ENCODE measurements around the gene KIF26B. TPM values are rescaled to one million over a fixed set of nuclear protein-coding genes. Genes with fewer than 3 reads are reported as not detected.

KIF26B gene
- total RNA-seq, 2 experiments from 2014 or later: not detected

- POLR2A ChIA-PET: interaction anchor here (0.5 kb wide), 1 partner anchor 1253 kb away, joined by 3 read pairs; no protein-coding TSS in a partner anchor
- no peaks in the 10 kb centered on the region for H3K9me2 ChIP-seq (ENCODE audit: insufficient read depth, low read length)
- H3K9me3 ChIP-seq (ENCODE audit: low read length): no peaks in the 10 kb centered on the region
- DNase-seq (ENCODE audit: low spot score): no peak
- no peaks in the 10 kb centered on the region for H3K36me3 ChIP-seq (ENCODE audit: insufficient read depth, low read length)
- BruUV-seq (replicated peaks): no TSS peak
- H4K20me1 ChIP-seq (ENCODE audit: insufficient read depth, low read length): no peaks in the 10 kb centered on the region
- CTCF ChIA-PET (ENCODE audit: unreplicated experiment): no interaction called here
- H3K79me2 ChIP-seq (ENCODE audit: insufficient read depth, low read depth, low read length): no peaks in the 10 kb centered on the region
- intact Hi-C loops (cut with micrococcal nuclease; ENCODE audit: unreplicated experiment): no loop called here
- no peak overlapping the region for H2AFZ ChIP-seq (ENCODE audit: low read length)
- no peak overlapping the region for H3K27ac ChIP-seq (ENCODE audit: low read depth, low read length, poor library complexity, severe bottlenecking)
- TF ChIP-seq CTCF (conservative IDR thresholded peaks at IDR 0.05; ENCODE audit: low read length) (no peak), EZH2phosphoT487 (IDR thresholded peaks at IDR 0.05; ENCODE audit: borderline replicate concordance, low read depth, low read length) (no peak)
- H3K4me1 ChIP-seq (ENCODE audit: insufficient read depth, low read length, poor library complexity, severe bottlenecking): no peaks in the 10 kb centered on the region
- H3K4me3 ChIP-seq (ENCODE audit: low read depth, low read length, poor library complexity, severe bottlenecking): no peak overlapping the region
- H3K4me2 ChIP-seq (ENCODE audit: low read length): no peak overlapping the region
These were observed 444.8 kb downstream of the KIF26B start for GRCh38 chr1:245599371-245600174.

- BruUV-seq (replicated peaks): no TSS peak
- POLR2A ChIA-PET: no interaction called here
- H3K79me2 ChIP-seq (ENCODE audit: insufficient read depth, low read depth, low read length): no peaks in the 10 kb centered on the region
- no peaks in the 10 kb centered on the region for H3K9me3 ChIP-seq (ENCODE audit: low read length)
- no peak overlapping the region for H3K4me2 ChIP-seq (ENCODE audit: low read length)
- no peak overlapping the region for H2AFZ ChIP-seq (ENCODE audit: low read length)
- no peaks in the 10 kb centered on the region for H3K36me3 ChIP-seq (ENCODE audit: insufficient read depth, low read length)
- TF ChIP-seq EZH2phosphoT487 (IDR thresholded peaks at IDR 0.05; ENCODE audit: borderline replicate concordance, low read depth, low read length) (no peak), CTCF (conservative IDR thresholded peaks at IDR 0.05; ENCODE audit: low read length) (no peak)
- no peaks in the 10 kb centered on the region for H3K4me1 ChIP-seq (ENCODE audit: insufficient read depth, low read length, poor library complexity, severe bottlenecking)
- no peak overlapping the region for H3K27ac ChIP-seq (ENCODE audit: low read depth, low read length, poor library complexity, severe bottlenecking)
- intact Hi-C loops (cut with micrococcal nuclease; ENCODE audit: unreplicated experiment): no loop called here
- DNase-seq (ENCODE audit: low spot score): no peak
- H3K4me3 ChIP-seq (ENCODE audit: low read depth, low read length, poor library complexity, severe bottlenecking): no peak overlapping the region
- H3K9me2 ChIP-seq (ENCODE audit: insufficient read depth, low read length): no peaks in the 10 kb centered on the region
- H4K20me1 ChIP-seq (ENCODE audit: insufficient read depth, low read length): no peaks in the 10 kb centered on the region
- CTCF ChIA-PET (ENCODE audit: unreplicated experiment): no interaction called here
These were observed 445.9 kb downstream of the KIF26B start for GRCh38 chr1:245600658-245601057.

- no peaks in the 10 kb centered on the region for H3K9me2 ChIP-seq (ENCODE audit: insufficient read depth, low read length)
- no peaks in the 10 kb centered on the region for H3K4me1 ChIP-seq (ENCODE audit: insufficient read depth, low read length, poor library complexity, severe bottlenecking)
- H2AFZ ChIP-seq (ENCODE audit: low read length): no peak overlapping the region
- CTCF ChIA-PET (ENCODE audit: unreplicated experiment): no interaction called here
- TF ChIP-seq CTCF (conservative IDR thresholded peaks at IDR 0.05; ENCODE audit: low read length) (no peak), EZH2phosphoT487 (IDR thresholded peaks at IDR 0.05; ENCODE audit: borderline replicate concordance, low read depth, low read length) (no peak)
- POLR2A ChIA-PET: no interaction called here
- DNase-seq (ENCODE audit: low spot score): no peak
- intact Hi-C loops (cut with micrococcal nuclease; ENCODE audit: unreplicated experiment): no loop called here
- H4K20me1 ChIP-seq (ENCODE audit: insufficient read depth, low read length): no peaks in the 10 kb centered on the region
- H3K4me2 ChIP-seq (ENCODE audit: low read length): no peak overlapping the region
- no TSS peak for BruUV-seq (replicated peaks)
- no peak overlapping the region for H3K4me3 ChIP-seq (ENCODE audit: low read depth, low read length, poor library complexity, severe bottlenecking)
- no peaks in the 10 kb centered on the region for H3K9me3 ChIP-seq (ENCODE audit: low read length)
- H3K79me2 ChIP-seq (ENCODE audit: insufficient read depth, low read depth, low read length): no peaks in the 10 kb centered on the region
- H3K36me3 ChIP-seq (ENCODE audit: insufficient read depth, low read length): no peaks in the 10 kb centered on the region
- no peak overlapping the region for H3K27ac ChIP-seq (ENCODE audit: low read depth, low read length, poor library complexity, severe bottlenecking)
These were observed 448.6 kb downstream of the KIF26B start for GRCh38 chr1:245603311-245603865.

Data from OCI-LY7 (cell line).